Breast epithelium (tissue), 4 donors: ENCODE data around the gene TYMS. TPM values are rescaled to one million over a fixed set of nuclear protein-coding genes. Genes with fewer than 3 reads are reported as not detected.

Experiments
- DNase-seq, 2 donors: peaks; one replicate each; pipeline ENCODE4 v3.0.0-alpha.2; 2019; ENCODE audit warnings: low spot score in 2 of 2
- H3K27ac ChIP-seq, 2 donors: fragments of 200-600 bp; sonication (generic) in 1 of 2; one replicate each; pipeline ENCODE4 v1.5.1; 2016 to 2019; ENCODE audit warnings: mild to moderate bottlenecking in 1 of 2
- H3K27me3 ChIP-seq, 2 donors: fragments of 200-600 bp; sonication (generic) in 1 of 2; one replicate each; pipeline versions ENCODE4 v1.5.1 to v1.6.0; 2017 to 2019; ENCODE audit warnings: control low read depth in 1 of 2, mild to moderate bottlenecking in 1 of 2
- H3K36me3 ChIP-seq: fragments of 200-600 bp; one replicate; pipeline ENCODE4 v1.5.1; 2019
- H3K4me1 ChIP-seq, 2 donors: fragments of 200-600 bp; sonication (generic); one replicate each; pipeline ENCODE4 v1.5.1; 2016 to 2019; ENCODE audit warnings: control low read depth in 1 of 2
- H3K4me3 ChIP-seq, 3 donors: fragments of 200-600 bp; sonication (generic); 1 replicate in 2 of 3; 2 replicates in 1 of 3; pipeline ENCODE4 v1.5.1; 2016 to 2019; ENCODE audit warnings: mild to moderate bottlenecking in 3 of 3, moderate library complexity in 2 of 3
- H3K9me3 ChIP-seq, 2 donors: fragments of 200-600 bp; sonication (generic) in 1 of 2; one replicate each; pipeline ENCODE4 v1.5.1; 2016 to 2019; ENCODE audit warnings: control low read depth in 1 of 2
- CTCF ChIP-seq, 3 donors: fragments of 450-650 bp; IDR thresholded peaks; one replicate each; pipeline ENCODE4 v1.5.1; 2016 to 2017; ENCODE audit warnings: antibody characterized with exemption in 3 of 3, mild to moderate bottlenecking in 3 of 3, moderate library complexity in 3 of 3
- POLR2A ChIP-seq: fragments of 450-650 bp; IDR thresholded peaks from one replicate; pipeline ENCODE4 v1.6.1; 2016; ENCODE audit warnings: antibody characterized with exemption, mild to moderate bottlenecking, moderate library complexity
- POLR2AphosphoS5 ChIP-seq, 3 donors: sonication (generic); formaldehyde crosslinking; IDR thresholded peaks; one replicate each; pipeline ENCODE4 v1.6.1; 2017; ENCODE audit warnings: antibody characterized with exemption in 3 of 3
- intact Hi-C: fragments of 100-400 bp; cut with DNase I; formaldehyde crosslinking; loops from one replicate; pipeline ENCODE4 v1.15.1; 2023; ENCODE audit warnings: low total_unique reads
- total RNA-seq, 3 donors: library from RNA; depleted of rRNA; stranded (reverse); fragments of >200 nt; gene quantifications; one replicate each; pipeline ENCODE4 v1.1.0, GENCODE V29; 2016

Gene TYMS
- total RNA-seq, 3 donors from 2014 or later: 1.3 to 2.1 (median 2.0) TPM

- DNase-seq: no peak
- H3K4me1 ChIP-seq: no peaks in the 10 kb centered on the region
- no peak overlapping the region for H3K4me3 ChIP-seq
- H3K27ac ChIP-seq: no peak overlapping the region
- no peak for TF ChIP-seq POLR2AphosphoS5 (IDR thresholded peaks at IDR 0.05)
- no peak for TF ChIP-seq CTCF (IDR thresholded peaks at IDR 0.05)
- no peak for TF ChIP-seq POLR2A
- no peaks in the 10 kb centered on the region for H3K9me3 ChIP-seq
- no peaks in the 10 kb centered on the region for H3K27me3 ChIP-seq
- H3K36me3 ChIP-seq: no peaks in the 10 kb centered on the region
- intact Hi-C loops: no loop called here
Observed at GRCh38 chr18:682833-683232, 25.4 kb downstream of the TYMS start.

- intact Hi-C loops: no loop called here
- no peaks in the 10 kb centered on the region for H3K36me3 ChIP-seq
Observed at GRCh38 chr18:683531-683930, 26.1 kb downstream of the TYMS start.

GRCh38 chr18:685438-685837 is 28.0 kb downstream of the TYMS start:
- Histone ChIP-seq H3K4me3 (no peak overlapping the region), H3K36me3 (no peaks in the 10 kb centered on the region), H3K4me1 (no peaks in the 10 kb centered on the region), H3K27me3 (no peaks in the 10 kb centered on the region), H3K27ac (no peak overlapping the region), H3K9me3 (no peaks in the 10 kb centered on the region)
- TF ChIP-seq CTCF (IDR thresholded peaks at IDR 0.05) (no peak), POLR2AphosphoS5 (IDR thresholded peaks at IDR 0.05) (no peak), POLR2A (no peak)
- DNase-seq: no peak
- intact Hi-C loops: no loop called here

More at GRCh38 chr18:683531-683930, 26.1 kb downstream of the TYMS start:
- no peak overlapping the region for H3K27ac ChIP-seq
- H3K27me3 ChIP-seq: no peaks in the 10 kb centered on the region
- no peaks in the 10 kb centered on the region for H3K9me3 ChIP-seq
- no peaks in the 10 kb centered on the region for H3K4me1 ChIP-seq
- TF ChIP-seq POLR2AphosphoS5 (IDR thresholded peaks at IDR 0.05): no peak
- no peak for TF ChIP-seq CTCF (IDR thresholded peaks at IDR 0.05)
- no peak for TF ChIP-seq POLR2A
- no peak overlapping the region for H3K4me3 ChIP-seq
- DNase-seq: no peak

- intact Hi-C loops: no loop called here
- no peak for DNase-seq
- Histone ChIP-seq H3K27me3 (no peaks in the 10 kb centered on the region), H3K27ac (no peak overlapping the region), H3K9me3 (no peaks in the 10 kb centered on the region), H3K4me1 (no peaks in the 10 kb centered on the region), H3K4me3 (no peak overlapping the region), H3K36me3 (no peaks in the 10 kb centered on the region)
- TF ChIP-seq POLR2A: no peak
- TF ChIP-seq POLR2AphosphoS5 (IDR thresholded peaks at IDR 0.05): no peak
- TF ChIP-seq CTCF (IDR thresholded peaks at IDR 0.05): no peak
Observed at GRCh38 chr18:686339-687111, 29.1 kb downstream of the TYMS start.

- DNase-seq: no peak
- intact Hi-C loops: no loop called here
- H3K4me3 ChIP-seq: no peak overlapping the region
- no peaks in the 10 kb centered on the region for H3K27me3 ChIP-seq
- no peaks in the 10 kb centered on the region for H3K4me1 ChIP-seq
- no peak overlapping the region for H3K27ac ChIP-seq
- H3K9me3 ChIP-seq: no peaks in the 10 kb centered on the region
- H3K36me3 ChIP-seq: no peaks in the 10 kb centered on the region
- TF ChIP-seq CTCF (IDR thresholded peaks at IDR 0.05) (no peak), POLR2A (no peak), POLR2AphosphoS5 (IDR thresholded peaks at IDR 0.05) (no peak)
Observed at GRCh38 chr18:688323-688722, 30.9 kb downstream of the TYMS start.
